ENCODE data around the gene TNFSF9. TPM values are rescaled to one million over a fixed set of nuclear protein-coding genes. Genes with fewer than 3 reads are reported as not detected.
"Not testable (repeated sequence)": the region's sequence is repeated elsewhere in the genome, so short reads cannot be mapped to it uniquely, and the experiment has no call there.

The TNFSF9 gene
- total RNA-seq, 1 experiment from 2014 or later = not detected

GRCh38 chr19:6572217-6572616, 41.4 kb downstream of the TNFSF9 start:
- DNase-seq (ENCODE audit: low spot score) = no peak

GRCh38 chr19:6573350-6573749, 42.5 kb downstream of the TNFSF9 start:
- DNase-seq (ENCODE audit: low spot score) = no peak

GRCh38 chr19:6576869-6577475, 46.1 kb downstream of the TNFSF9 start:
- DNase-seq (ENCODE audit: low spot score) = no peak

- no peak for DNase-seq (ENCODE audit: low spot score)
Measured at GRCh38 chr19:6577476-6578125, 46.8 kb downstream of the TNFSF9 start.

- DNase-seq (ENCODE audit: low spot score) = peak; percentile 38
Measured at GRCh38 chr19:6579450-6580178, 48.8 kb downstream of the TNFSF9 start.

- peak; percentile 98 for DNase-seq (ENCODE audit: low spot score)
Measured at GRCh38 chr19:6580313-6580712, 49.5 kb downstream of the TNFSF9 start.

- not testable (repeated sequence) for DNase-seq (ENCODE audit: low spot score)
Measured at GRCh38 chr19:6582515-6583484, 52.0 kb downstream of the TNFSF9 start.

Other genes with a start within 250 kb of the TNFSF9 start
- gene ACER1, start 197.4 kb upstream of the TNFSF9 start, total RNA-seq (2014; rRNA removed; shearing (Covaris generic)) = not detected in 2 replicates
- 111 and 113 TPM in 2 replicates for gene CLPP, start 169.5 kb upstream of the TNFSF9 start, total RNA-seq (2014; rRNA removed; shearing (Covaris generic))
- 63.5 and 66.2 TPM in 2 replicates for gene ALKBH7, start 158.2 kb upstream of the TNFSF9 start, total RNA-seq (2014; rRNA removed; shearing (Covaris generic))
- 1.8 and 2.3 TPM in 2 replicates for gene PSPN, start 155.1 kb upstream of the TNFSF9 start, total RNA-seq (2014; rRNA removed; shearing (Covaris generic))
- 76.6 and 93.8 TPM in 2 replicates for gene GTF2F1, start 137.9 kb upstream of the TNFSF9 start, total RNA-seq (2014; rRNA removed; shearing (Covaris generic))
- gene KHSRP, start 106.2 kb upstream of the TNFSF9 start, total RNA-seq (2014; rRNA removed; shearing (Covaris generic)) = 100.0 and 131 TPM in 2 replicates
- 1.7 TPM in 1 of 2 replicates, not detected in the other for gene SLC25A41, start 97.3 kb upstream of the TNFSF9 start, total RNA-seq (2014; rRNA removed; shearing (Covaris generic))
- 65.8 and 105 TPM in 2 replicates for gene SLC25A23, start 71.2 kb upstream of the TNFSF9 start, total RNA-seq (2014; rRNA removed; shearing (Covaris generic))
- not detected in 2 replicates for gene CRB3, start 66.8 kb upstream of the TNFSF9 start, total RNA-seq (2014; rRNA removed; shearing (Covaris generic))
- 0.17 TPM in 1 of 2 replicates, not detected in the other for gene DENND1C, start 49.2 kb upstream of the TNFSF9 start, total RNA-seq (2014; rRNA removed; shearing (Covaris generic))
- 9.1 and 12.6 TPM in 2 replicates for gene TUBB4A, start 28.7 kb upstream of the TNFSF9 start, total RNA-seq (2014; rRNA removed; shearing (Covaris generic))
- 22.7 and 57.3 TPM in 2 replicates for gene CD70, start 60.1 kb downstream of the TNFSF9 start, total RNA-seq (2014; rRNA removed; shearing (Covaris generic))
- gene TNFSF14, start 139.1 kb downstream of the TNFSF9 start, total RNA-seq (2014; rRNA removed; shearing (Covaris generic)) = 0.10 TPM in 1 of 2 replicates, not detected in the other
- 0.47 and 1.9 TPM in 2 replicates for gene C3, start 189.6 kb downstream of the TNFSF9 start, total RNA-seq (2014; rRNA removed; shearing (Covaris generic))
- gene GPR108, start 206.6 kb downstream of the TNFSF9 start, total RNA-seq (2014; rRNA removed; shearing (Covaris generic)) = 57.8 and 62.3 TPM in 2 replicates
- 56.2 and 58.3 TPM in 2 replicates for gene TRIP10, start 208.7 kb downstream of the TNFSF9 start, total RNA-seq (2014; rRNA removed; shearing (Covaris generic))
- not detected in 2 replicates for gene SH2D3A, start 236.4 kb downstream of the TNFSF9 start, total RNA-seq (2014; rRNA removed; shearing (Covaris generic))
- gene VAV1, start 241.7 kb downstream of the TNFSF9 start, total RNA-seq (2014; rRNA removed; shearing (Covaris generic)) = 0.14 TPM in 1 of 2 replicates, not detected in the other

Measured in A172 (cell line).